ENCODE results near the gene MBOAT7.
A peak's percentile ranks its signal among the peaks of the same experiment; 100 is the strongest.

Gene MBOAT7

DNA sequence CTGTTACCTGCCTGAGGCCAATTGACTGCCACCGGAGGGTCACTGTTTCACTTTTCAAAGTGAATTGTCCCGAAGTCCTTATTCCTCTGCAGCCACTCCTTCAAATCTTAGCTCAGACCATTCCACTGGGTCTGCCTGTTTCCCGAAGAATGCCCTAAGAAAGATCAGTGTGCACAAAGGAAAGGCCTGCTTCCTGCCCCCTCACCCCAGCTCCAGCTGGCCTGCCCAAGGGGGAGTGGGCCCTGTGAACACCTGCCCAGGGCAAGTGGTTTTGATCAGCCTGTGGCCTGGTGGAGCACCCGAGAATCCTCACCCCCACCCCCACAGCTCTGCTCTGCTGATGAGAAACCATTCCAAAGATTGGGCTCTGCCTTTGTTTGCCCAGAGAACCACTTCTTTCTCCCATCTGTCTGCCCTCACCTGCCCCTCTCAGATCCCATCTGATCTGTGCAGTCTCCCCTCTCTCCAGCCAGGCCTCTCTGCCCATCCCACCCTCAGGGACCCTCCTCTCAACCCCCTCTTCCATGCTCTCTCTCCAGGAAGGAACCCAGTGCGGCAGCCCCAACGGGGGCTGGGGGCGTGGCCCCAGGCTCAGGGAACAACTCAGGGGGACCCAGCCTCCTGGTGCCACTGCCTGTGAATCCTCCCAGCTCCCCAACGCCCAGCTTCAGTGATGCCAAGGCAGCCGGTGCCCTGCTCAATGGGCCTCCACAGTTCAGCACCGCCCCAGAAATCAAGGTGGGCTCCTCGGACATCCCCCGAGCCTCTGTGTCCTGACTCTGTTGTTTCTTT is 40.2 kb downstream of the MBOAT7 start:
- no peak for DNase-seq (ENCODE audit: low read depth in 2 of 2)
- no peak overlapping the region for H3K4me3 ChIP-seq (replicated peaks in 1 of 2; ENCODE audit: low read depth in 2 of 2, low read length in 2 of 2)
- TF ChIP-seq, protein P1, sequence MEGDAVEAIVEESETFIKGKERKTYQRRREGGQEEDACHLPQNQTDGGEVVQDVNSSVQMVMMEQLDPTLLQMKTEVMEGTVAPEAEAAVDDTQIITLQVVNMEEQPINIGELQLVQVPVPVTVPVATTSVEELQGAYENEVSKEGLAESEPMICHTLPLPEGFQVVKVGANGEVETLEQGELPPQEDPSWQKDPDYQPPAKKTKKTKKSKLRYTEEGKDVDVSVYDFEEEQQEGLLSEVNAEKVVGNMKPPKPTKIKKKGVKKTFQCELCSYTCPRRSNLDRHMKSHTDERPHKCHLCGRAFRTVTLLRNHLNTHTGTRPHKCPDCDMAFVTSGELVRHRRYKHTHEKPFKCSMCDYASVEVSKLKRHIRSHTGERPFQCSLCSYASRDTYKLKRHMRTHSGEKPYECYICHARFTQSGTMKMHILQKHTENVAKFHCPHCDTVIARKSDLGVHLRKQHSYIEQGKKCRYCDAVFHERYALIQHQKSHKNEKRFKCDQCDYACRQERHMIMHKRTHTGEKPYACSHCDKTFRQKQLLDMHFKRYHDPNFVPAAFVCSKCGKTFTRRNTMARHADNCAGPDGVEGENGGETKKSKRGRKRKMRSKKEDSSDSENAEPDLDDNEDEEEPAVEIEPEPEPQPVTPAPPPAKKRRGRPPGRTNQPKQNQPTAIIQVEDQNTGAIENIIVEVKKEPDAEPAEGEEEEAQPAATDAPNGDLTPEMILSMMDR (IDR thresholded peaks at IDR 0.05; ENCODE audit: low read depth, low read length) = no peak

DNA sequence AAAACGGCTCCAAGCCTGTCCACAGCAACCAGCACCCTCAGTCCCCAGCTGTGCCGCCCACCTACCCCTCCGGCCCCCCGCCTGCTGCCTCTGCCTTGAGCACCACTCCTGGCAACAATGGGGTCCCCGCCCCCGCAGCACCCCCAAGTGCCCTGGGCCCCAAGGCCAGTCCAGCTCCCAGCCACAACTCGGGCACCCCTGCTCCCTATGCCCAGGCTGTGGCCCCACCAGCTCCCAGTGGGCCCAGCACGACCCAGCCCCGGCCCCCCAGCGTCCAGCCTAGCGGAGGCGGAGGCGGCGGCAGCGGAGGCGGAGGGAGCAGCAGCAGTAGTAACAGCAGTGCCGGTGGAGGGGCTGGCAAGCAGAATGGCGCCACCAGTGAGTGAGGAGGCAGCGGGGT is 41.2 kb downstream of the MBOAT7 start:
- no peak overlapping the region for H3K4me3 ChIP-seq (replicated peaks in 1 of 2; ENCODE audit: low read depth in 2 of 2, low read length in 2 of 2)
- TF ChIP-seq, protein P1 (IDR thresholded peaks at IDR 0.05; ENCODE audit: low read depth, low read length) = no peak
- no peak for DNase-seq (ENCODE audit: low read depth in 2 of 2)

DNA sequence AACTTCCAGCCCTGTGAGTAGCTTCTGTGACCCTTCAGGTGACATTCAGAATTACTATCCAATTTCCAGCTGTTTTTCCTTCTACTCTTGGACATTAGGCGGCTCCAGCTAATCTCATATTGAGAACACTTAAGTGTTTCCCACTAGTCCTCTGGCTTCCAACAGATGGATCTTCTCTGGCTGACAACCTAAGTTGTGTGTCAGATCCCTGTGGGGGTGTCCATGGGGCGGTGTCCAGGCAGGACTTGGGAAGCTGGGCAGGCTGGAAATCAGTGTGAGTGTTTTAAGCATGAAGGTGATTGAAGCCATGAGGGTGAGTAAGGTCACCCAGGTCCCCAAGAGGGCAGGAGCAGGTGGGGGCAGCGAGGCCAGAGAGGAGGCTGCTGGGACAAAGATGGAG is 41.7 kb downstream of the MBOAT7 start:
- peak; percentile 45 to 52 for DNase-seq (ENCODE audit: low read depth in 2 of 2)

DNA sequence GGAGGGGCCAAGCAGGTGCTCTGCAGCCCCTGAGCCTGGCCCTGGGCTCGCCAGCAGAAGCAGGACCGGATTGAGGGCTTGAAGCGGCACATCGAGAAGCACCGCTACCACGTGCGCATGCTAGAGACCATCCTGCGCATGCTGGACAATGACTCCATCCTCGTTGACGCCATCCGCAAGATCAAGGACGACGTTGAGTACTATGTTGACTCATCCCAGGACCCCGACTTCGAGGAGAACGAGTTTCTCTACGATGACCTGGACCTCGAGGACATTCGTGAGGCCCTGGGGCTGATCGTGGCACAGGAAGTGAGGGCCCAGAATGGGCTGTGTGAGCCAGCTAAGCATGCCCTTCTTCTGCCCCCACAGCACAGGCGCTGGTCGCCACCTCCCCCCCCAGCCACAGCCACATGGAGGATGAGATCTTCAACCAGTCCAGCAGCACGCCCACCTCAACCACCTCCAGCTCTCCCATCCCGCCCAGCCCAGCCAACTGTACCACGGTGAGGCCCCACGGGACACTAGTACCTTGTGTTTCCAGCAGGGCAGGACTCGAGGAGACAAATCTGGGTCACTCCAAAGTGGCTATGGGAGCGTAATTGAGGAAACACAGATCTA is 43.7 kb downstream of the MBOAT7 start:
- TF ChIP-seq, protein P1 (IDR thresholded peaks at IDR 0.05; ENCODE audit: low read depth, low read length) = no peak
- no peak for DNase-seq (ENCODE audit: low read depth in 2 of 2)
- no peak overlapping the region for H3K4me3 ChIP-seq (replicated peaks in 1 of 2; ENCODE audit: low read depth in 2 of 2, low read length in 2 of 2)

More for the DNA sequence above, 41.7 kb downstream of the MBOAT7 start:
- TF ChIP-seq, protein P1 (IDR thresholded peaks at IDR 0.05; ENCODE audit: low read depth, low read length) = no peak
- H3K4me3 ChIP-seq (replicated peaks in 1 of 2; ENCODE audit: low read depth in 2 of 2, low read length in 2 of 2) = no peak overlapping the region

DNA sequence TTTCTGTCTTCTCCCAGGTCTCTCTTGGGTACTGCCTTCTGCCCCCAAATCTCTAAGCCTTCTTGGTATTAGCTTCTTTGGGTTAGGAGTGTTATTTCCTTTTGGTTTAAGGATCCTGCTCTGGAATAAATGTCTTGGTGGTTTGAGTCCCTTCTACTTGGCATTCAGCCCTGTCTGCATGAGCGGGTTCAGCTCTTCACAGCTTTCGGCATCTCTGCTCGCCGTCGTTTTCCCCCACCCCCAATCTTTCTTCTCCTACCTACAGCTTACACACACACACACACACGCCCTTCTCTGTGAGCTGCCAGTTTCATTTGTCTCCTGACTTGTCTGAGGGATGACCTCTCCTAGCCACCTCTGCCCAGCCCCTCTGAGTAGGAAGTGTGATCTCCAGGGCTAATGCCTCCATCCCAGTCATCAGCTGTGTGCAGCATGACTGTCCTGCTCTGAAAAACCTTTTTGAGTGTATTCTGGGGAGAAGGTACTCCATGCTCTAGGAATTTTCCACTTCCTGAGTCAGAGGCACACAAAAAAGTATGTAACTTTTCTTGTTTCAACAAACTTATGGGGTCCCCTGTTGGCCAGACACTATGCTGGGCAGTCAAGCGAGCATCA is 47.1 kb downstream of the MBOAT7 start:
- no peak overlapping the region for H3K4me3 ChIP-seq (replicated peaks in 1 of 2; ENCODE audit: low read depth in 2 of 2, low read length in 2 of 2)
- no peak for DNase-seq (ENCODE audit: low read depth in 2 of 2)
- TF ChIP-seq, protein P1 (IDR thresholded peaks at IDR 0.05; ENCODE audit: low read depth, low read length) = no peak

DNA sequence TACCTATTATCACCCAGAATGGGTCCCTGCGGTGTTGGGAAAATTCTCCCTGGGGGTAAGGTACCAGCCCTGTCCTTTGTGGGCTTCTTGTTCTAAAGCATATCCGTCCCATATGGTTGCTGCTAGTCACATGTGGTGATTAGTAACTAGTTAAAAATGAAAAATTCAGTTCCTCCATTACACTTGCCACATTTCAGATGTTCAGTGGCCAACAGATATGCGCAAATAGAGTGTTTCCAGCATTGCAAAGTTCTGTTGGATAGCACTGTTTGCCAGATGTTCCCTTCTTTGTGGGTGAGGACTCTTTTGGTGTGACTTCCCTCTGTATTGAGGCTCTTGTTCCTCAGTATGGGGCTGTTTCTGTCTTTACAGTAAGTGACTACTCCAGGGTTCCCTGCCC is 48.0 kb downstream of the MBOAT7 start:
- TF ChIP-seq, protein P1 (IDR thresholded peaks at IDR 0.05; ENCODE audit: low read depth, low read length) = no peak
- DNase-seq (ENCODE audit: low read depth in 2 of 2) = no peak
- no peak overlapping the region for H3K4me3 ChIP-seq (replicated peaks in 1 of 2; ENCODE audit: low read depth in 2 of 2, low read length in 2 of 2)

All from cardiac fibroblast (primary cell).